ENCODE measurements around the gene SDK1.
"Not testable (repeated sequence)": the region's sequence is repeated elsewhere in the genome, so short reads cannot be mapped to it uniquely, and the experiment has no call there.

- TF ChIP-seq, protein P1, sequence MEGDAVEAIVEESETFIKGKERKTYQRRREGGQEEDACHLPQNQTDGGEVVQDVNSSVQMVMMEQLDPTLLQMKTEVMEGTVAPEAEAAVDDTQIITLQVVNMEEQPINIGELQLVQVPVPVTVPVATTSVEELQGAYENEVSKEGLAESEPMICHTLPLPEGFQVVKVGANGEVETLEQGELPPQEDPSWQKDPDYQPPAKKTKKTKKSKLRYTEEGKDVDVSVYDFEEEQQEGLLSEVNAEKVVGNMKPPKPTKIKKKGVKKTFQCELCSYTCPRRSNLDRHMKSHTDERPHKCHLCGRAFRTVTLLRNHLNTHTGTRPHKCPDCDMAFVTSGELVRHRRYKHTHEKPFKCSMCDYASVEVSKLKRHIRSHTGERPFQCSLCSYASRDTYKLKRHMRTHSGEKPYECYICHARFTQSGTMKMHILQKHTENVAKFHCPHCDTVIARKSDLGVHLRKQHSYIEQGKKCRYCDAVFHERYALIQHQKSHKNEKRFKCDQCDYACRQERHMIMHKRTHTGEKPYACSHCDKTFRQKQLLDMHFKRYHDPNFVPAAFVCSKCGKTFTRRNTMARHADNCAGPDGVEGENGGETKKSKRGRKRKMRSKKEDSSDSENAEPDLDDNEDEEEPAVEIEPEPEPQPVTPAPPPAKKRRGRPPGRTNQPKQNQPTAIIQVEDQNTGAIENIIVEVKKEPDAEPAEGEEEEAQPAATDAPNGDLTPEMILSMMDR (conservative IDR thresholded peaks at IDR 0.05; ENCODE audit: low read length), result not testable (repeated sequence)
- TF ChIP-seq EZH2phosphoT487 (IDR thresholded peaks at IDR 0.05; ENCODE audit: borderline replicate concordance, low read depth, low read length), result not testable (repeated sequence)
Measured at GRCh38 chr7:3963768-3964167, 662.7 kb downstream of the SDK1 start.

Data from OCI-LY7 (cell line).